Regular cardiac myocyte (primary cell): ENCODE data around the gene BRCA1. TPM values are rescaled to one million over a fixed set of nuclear protein-coding genes. Genes with fewer than 3 reads are reported as not detected.

Source experiments
- total RNA-seq: library from RNA; depleted of rRNA; stranded (reverse); fragments of >200 nt; gene quantifications from 2 replicates; pipeline ENCODE4 v1.2.3, GENCODE V29; 2014

BRCA1 gene
- 5.4 and 33.7 TPM in 2 replicates for total RNA-seq

GRCh38 chr17:43125133-43125966 is at the start of gene BRCA1:
Gene BRCA1, minus strand, starts transcription at chr17:43125364. Its CDS starts 1,268 bp downstream, at chr17:43124096.

GRCh38 chr17:43170766-43171585 is 45.8 kb upstream of the BRCA1 start, which contains the start of gene NBR1:
Gene NBR1, plus strand, starts transcription at chr17:43171214. Its CDS starts 4,586 bp downstream, at chr17:43175800.

GRCh38 chr17:43024407-43025289 is 100.5 kb downstream of the BRCA1 start, which contains the start of gene RND2:
Gene RND2, plus strand, starts transcription at chr17:43025231. Its CDS starts 117 bp downstream, at chr17:43025348.

GRCh38 chr17:43021741-43022512 is 103.2 kb downstream of the BRCA1 start, which contains the start of gene VAT1:
Gene VAT1, minus strand, starts transcription at chr17:43022385. Its CDS starts 63 bp downstream, at chr17:43022322.

GRCh38 chr17:43006639-43007551 is 118.3 kb downstream of the BRCA1 start, which contains the start of gene IFI35:
Gene IFI35, plus strand, starts transcription at chr17:43006784. Its CDS starts 164 bp downstream, at chr17:43006948.

GRCh38 chr17:42997984-42998938 is 126.9 kb downstream of the BRCA1 start, which contains the start of gene RPL27:
Gene RPL27, plus strand, starts transcription at chr17:42998419. Its CDS starts 332 bp downstream, at chr17:42998751.

Other genes with a start within 250 kb of the BRCA1 start
- gene G6PC1, start 224.6 kb downstream of the BRCA1 start, total RNA-seq: not detected in 2 replicates
- gene AARSD1, start 160.9 kb downstream of the BRCA1 start, total RNA-seq: 21.4 and 42.8 TPM in 2 replicates
- 0.28 and 0.58 TPM in 2 replicates for gene PTGES3L, start 145.3 kb downstream of the BRCA1 start, total RNA-seq
- 13.2 and 14.6 TPM in 2 replicates for gene RUNDC1, start 144.8 kb downstream of the BRCA1 start, total RNA-seq
- 1,034 and 1,254 TPM in 2 replicates for gene RPL27, start 126.9 kb downstream of the BRCA1 start, total RNA-seq
- 16.7 and 20.6 TPM in 2 replicates for gene IFI35, start 118.6 kb downstream of the BRCA1 start, total RNA-seq
- 115 and 147 TPM in 2 replicates for gene VAT1, start 103.0 kb downstream of the BRCA1 start, total RNA-seq
- gene RND2, start 100.1 kb downstream of the BRCA1 start, total RNA-seq: 0.19 and 0.28 TPM in 2 replicates
- 111 and 114 TPM in 2 replicates for gene NBR1, start 45.9 kb upstream of the BRCA1 start, total RNA-seq
- gene TMEM106A, start 86.5 kb upstream of the BRCA1 start, total RNA-seq: 2.5 and 4.6 TPM in 2 replicates
- gene CCDC200, start 103.3 kb upstream of the BRCA1 start, total RNA-seq: not detected in 2 replicates
- gene RNU2-1, start 108.6 kb upstream of the BRCA1 start, total RNA-seq: not detected in 2 replicates